GM19023 (cell line): ENCODE data around the gene REN.

Experiments
- ATAC-seq: cut with Tn5 transposase; IDR thresholded peaks from one replicate; pipeline ENCODE4 v1.9.1; 2021; ENCODE audit warnings: mild to moderate bottlenecking, moderate library complexity; ENCODE audit not compliant: unreplicated experiment

The REN gene

GRCh38 chr1:204110894-204111633 lies 55.1 kb downstream of the REN start:
- ATAC-seq, result no peak

GRCh38 chr1:204108312-204109141 lies 57.6 kb downstream of the REN start:
- no peak for ATAC-seq

DNA sequence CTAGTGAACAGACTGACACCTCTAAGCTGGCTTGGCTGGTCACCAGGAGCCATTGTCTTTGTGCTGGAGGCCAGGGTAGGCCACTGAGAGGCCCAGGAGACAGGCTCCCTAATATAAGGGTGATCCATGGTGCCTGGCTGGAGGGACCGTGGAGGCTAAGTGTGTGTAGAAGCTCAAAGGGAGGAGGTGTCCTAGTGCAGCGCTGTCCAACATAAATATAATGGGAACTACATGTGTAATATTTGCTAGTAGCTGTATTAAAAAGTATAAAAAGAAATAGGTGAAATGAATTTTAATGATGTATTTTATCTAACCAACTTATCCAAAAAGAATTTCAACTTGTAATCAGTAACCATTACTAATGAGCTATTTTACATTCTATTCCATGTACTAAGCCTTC lies 58.2 kb downstream of the REN start:
- no peak for ATAC-seq

GRCh38 chr1:204106825-204107224 lies 59.3 kb downstream of the REN start:
- ATAC-seq, result no peak

- ATAC-seq, result no peak
These were observed 61.0 kb downstream of the REN start for GRCh38 chr1:204105131-204105515.
